HL-60 (cell line): ENCODE data around the gene GMDS.

Experiments
- GABPA ChIP-seq: IDR thresholded peaks from 2 replicates; pipeline ENCODE4 v1.6.1; 2012; ENCODE audit warnings: low read depth
- POLR2AphosphoS5 ChIP-seq: IDR thresholded peaks from 2 replicates; pipeline ENCODE4 v1.6.1; 2012; ENCODE audit warnings: low read depth
- SPI1 ChIP-seq: IDR thresholded peaks from 2 replicates; pipeline ENCODE4 v1.6.1; 2012; ENCODE audit warnings: low read depth, mild to moderate bottlenecking, borderline replicate concordance

GRCh38 chr6:2242311-2242710 is 3.1 kb downstream of the GMDS start:
- TF ChIP-seq GABPA (no peak), SPI1 (no peak), POLR2AphosphoS5 (no peak)
